H9 (cell line): ENCODE data around the gene ZHX3. TPM values are rescaled to one million over a fixed set of nuclear protein-coding genes. Genes with fewer than 3 reads are reported as not detected.

Experiments used
- DNase-seq: peaks from one replicate; pipeline ENCODE4 v3.0.0-alpha.2; 2017
- H2AFZ ChIP-seq: one replicate; pipeline ENCODE4 v1.6.1; 2013; ENCODE audit warnings: mild to moderate bottlenecking, low read length, control low read depth, moderate library complexity
- H2AK5ac ChIP-seq: 2 replicates; pipeline ENCODE4 v1.6.1; 2013; ENCODE audit warnings: low read length, control low read depth, mixed read lengths; ENCODE audit not compliant: insufficient read length
- H2BK120ac ChIP-seq: one replicate; pipeline ENCODE4 v1.6.1; 2013; ENCODE audit warnings: low read depth, mild to moderate bottlenecking, low read length, control low read depth, inconsistent platforms; ENCODE audit not compliant: poor library complexity, severe bottlenecking
- H2BK12ac ChIP-seq: 2 replicates; pipeline ENCODE4 v1.6.1; 2013; ENCODE audit warnings: low read length, control low read depth, mixed read lengths, low read depth; ENCODE audit not compliant: insufficient read length
- H2BK15ac ChIP-seq: 2 replicates; pipeline ENCODE4 v1.6.1; 2013; ENCODE audit warnings: low read depth, low read length, control low read depth
- H2BK20ac ChIP-seq: one replicate; pipeline ENCODE4 v1.6.1; 2013; ENCODE audit warnings: low read depth, mild to moderate bottlenecking, low read length, control low read depth, inconsistent platforms; ENCODE audit not compliant: poor library complexity, severe bottlenecking
- H2BK5ac ChIP-seq: 2 replicates; pipeline ENCODE4 v1.6.1; 2013; ENCODE audit warnings: low read length, control low read depth, mixed read lengths; ENCODE audit not compliant: insufficient read length
- H3K14ac ChIP-seq: 2 replicates; pipeline ENCODE4 v1.6.1; 2013; ENCODE audit warnings: low read length, control low read depth; ENCODE audit not compliant: insufficient read depth
- H3K18ac ChIP-seq: 2 replicates; pipeline ENCODE4 v1.6.1; 2013; ENCODE audit warnings: low read depth, mild to moderate bottlenecking, mixed read lengths, low read length, control low read depth; ENCODE audit not compliant: insufficient read length
- H3K23ac ChIP-seq: 2 replicates; pipeline ENCODE4 v1.6.1; 2013; ENCODE audit warnings: low read length, control low read depth, mixed read lengths, low read depth; ENCODE audit not compliant: insufficient read length
- H3K23me2 ChIP-seq: 2 replicates; pipeline ENCODE4 v1.6.1; 2013; ENCODE audit warnings: low read depth, mild to moderate bottlenecking, mixed read lengths, low read length, control low read depth; ENCODE audit not compliant: insufficient read length, poor library complexity, severe bottlenecking
- H3K27ac ChIP-seq: 2 replicates; pipeline ENCODE4 v1.5.1; 2013; ENCODE audit warnings: low read length, control low read depth, mixed read lengths, low read depth; ENCODE audit not compliant: insufficient read length
- H3K27me3 ChIP-seq: 2 replicates; pipeline ENCODE4 v1.6.1; 2013; ENCODE audit warnings: low read length, control low read depth, inconsistent platforms; ENCODE audit not compliant: insufficient read depth
- H3K4ac ChIP-seq: 2 replicates; pipeline ENCODE4 v1.6.1; 2013; ENCODE audit warnings: low read depth, mild to moderate bottlenecking, control low read depth, inconsistent platforms, low read length, moderate library complexity
- H3K4me1 ChIP-seq: 2 replicates; pipeline ENCODE4 v1.6.1; 2013; ENCODE audit warnings: low read length, control low read depth, inconsistent platforms; ENCODE audit not compliant: insufficient read depth
- H3K4me2 ChIP-seq: 2 replicates; pipeline ENCODE4 v1.6.1; 2013; ENCODE audit warnings: low read length, control low read depth, mixed read lengths; ENCODE audit not compliant: insufficient read length, insufficient read depth
- H3K56ac ChIP-seq: 2 replicates; pipeline ENCODE4 v1.6.1; 2013; ENCODE audit warnings: low read depth, mild to moderate bottlenecking, mixed read lengths, low read length, control low read depth; ENCODE audit not compliant: insufficient read length
- H3K79me1 ChIP-seq: 2 replicates; pipeline ENCODE4 v1.6.1; 2013; ENCODE audit warnings: low read depth, mild to moderate bottlenecking, moderate library complexity, low read length, control low read depth, inconsistent platforms; ENCODE audit not compliant: insufficient read depth, poor library complexity, severe bottlenecking
- H3K79me2 ChIP-seq: 2 replicates; pipeline ENCODE4 v1.6.1; 2013; ENCODE audit warnings: low read length, control low read depth, inconsistent platforms; ENCODE audit not compliant: insufficient read depth
- H3K9ac ChIP-seq: 2 replicates; pipeline ENCODE4 v1.6.1; 2013; ENCODE audit warnings: low read length, control low read depth, mixed read lengths; ENCODE audit not compliant: insufficient read length; ENCODE audit errors: extremely low read depth
- H3K9me3 ChIP-seq: one replicate; pipeline ENCODE4 v1.6.1; 2013; ENCODE audit warnings: low read depth, low read length, inconsistent platforms; ENCODE audit not compliant: control insufficient read depth
- H3T11ph ChIP-seq: one replicate; pipeline ENCODE4 v1.6.1; 2013; ENCODE audit warnings: mild to moderate bottlenecking, low read length, control low read depth, inconsistent platforms
- H4K20me1 ChIP-seq: one replicate; pipeline ENCODE4 v1.6.1; 2013; ENCODE audit not compliant: control insufficient read depth, insufficient read length, insufficient read depth
- H4K5ac ChIP-seq: 2 replicates; pipeline ENCODE4 v1.6.1; 2013; ENCODE audit warnings: low read depth, mild to moderate bottlenecking, mixed read lengths, low read length, control low read depth; ENCODE audit not compliant: insufficient read length
- H4K8ac ChIP-seq: replicated peaks from 2 replicates; pipeline ENCODE4 v1.6.1; 2013; ENCODE audit warnings: low read length, control low read depth, mixed read lengths, low read depth; ENCODE audit not compliant: insufficient read length
- H4K91ac ChIP-seq: 2 replicates; pipeline ENCODE4 v1.6.1; 2013; ENCODE audit warnings: low read depth, mild to moderate bottlenecking, moderate library complexity, mixed read lengths, low read length, control low read depth; ENCODE audit not compliant: insufficient read length
- H3K27ac Mint-ChIP-seq, 3 experiments: 2 replicates in 2 of 3; 3 replicates in 1 of 3; pipeline ENCODE4 v1.8.0; 2020 to 2021; ENCODE audit warnings: mixed read lengths in 3 of 3, mild to moderate bottlenecking in 1 of 3, moderate library complexity in 1 of 3
- H3K27me3 Mint-ChIP-seq: 2 replicates; pipeline ENCODE4 v1.8.0; 2021; ENCODE audit warnings: low read depth, mild to moderate bottlenecking, moderate library complexity, mixed read lengths
- H3K36me3 Mint-ChIP-seq, 3 experiments: 2 replicates in 2 of 3; 3 replicates in 1 of 3; pipeline ENCODE4 v1.8.0; 2020 to 2021; ENCODE audit warnings: low read depth in 3 of 3, mixed read lengths in 3 of 3; ENCODE audit not compliant: insufficient read depth in 1 of 3
- H3K4me1 Mint-ChIP-seq, 2 experiments: 2 replicates each; pipeline ENCODE4 v1.8.0; 2020; ENCODE audit warnings: mixed read lengths in 2 of 2
- H3K4me3 Mint-ChIP-seq, 2 experiments: 2 replicates in 1 of 2; 3 replicates in 1 of 2; pipeline ENCODE4 v1.8.0; 2020 to 2021; ENCODE audit warnings: mild to moderate bottlenecking in 2 of 2, mixed read lengths in 2 of 2, moderate library complexity in 1 of 2
- H3K9me3 Mint-ChIP-seq, 2 experiments: 2 replicates in 1 of 2; 3 replicates in 1 of 2; pipeline ENCODE4 v1.8.0; 2020; ENCODE audit warnings: mild to moderate bottlenecking in 2 of 2, mixed read lengths in 2 of 2, moderate library complexity in 1 of 2
- WGBS: extraction: QIAGEN DNeasy Blood & Tissue Kit; methylation state at CpG from one replicate; pipeline ENCODE4 v1.1.7; 2013; ENCODE audit warnings: missing lambda C conversion rate, low lambda C conversion rate, mixed read lengths; ENCODE audit not compliant: insufficient read length; ENCODE audit errors: extremely low coverage; 5-methylcytosine and 5-hydroxymethylcytosine counted together
- total RNA-seq: library from RNA; stranded (reverse); gene quantifications from 2 replicates; pipeline ENCODE4 v1.2.1, GENCODE V29; 2021
- TF ChIP-seq, protein P1 (sequence below): fragments of 200-600 bp; sonication (generic); conservative IDR thresholded peaks from 3 replicates; pipeline ENCODE4 v1.8.0; 2021; ENCODE audit warnings: antibody characterized with exemption, mild to moderate bottlenecking

The ZHX3 gene
- total RNA-seq, 1 experiment from 2014 or later, result 4.4 TPM

DNA sequence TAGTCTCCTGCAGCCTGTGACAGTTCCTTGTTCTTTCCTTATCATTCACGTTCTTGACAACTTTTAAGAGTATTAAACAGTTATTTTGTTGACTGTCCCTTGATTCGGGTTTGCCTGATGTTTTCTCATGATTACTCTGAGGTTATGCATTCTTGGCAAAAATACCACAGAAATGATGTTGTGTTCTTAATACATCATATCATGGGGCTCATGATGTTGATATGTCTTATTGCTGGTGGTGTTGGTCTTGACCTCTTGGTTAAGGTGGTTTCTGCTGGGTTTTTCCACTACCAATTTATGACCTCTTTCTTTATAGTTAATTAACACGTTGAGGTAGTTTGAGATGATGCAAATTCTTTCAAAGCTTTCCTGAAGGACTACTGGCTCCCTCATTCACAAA lies 59.1 kb downstream of the ZHX3 start:
- Histone ChIP-seq H2BK5ac (no peak overlapping the region), H2BK120ac (no peak overlapping the region), H3K23ac (no peak overlapping the region), H2BK20ac (no peak overlapping the region), H3K27me3 (no peaks in the 10 kb centered on the region), H2BK12ac (no peak overlapping the region), H3K56ac (no peak overlapping the region), H3K14ac (no peak overlapping the region), H3K18ac (no peak overlapping the region), H2AFZ (no peak overlapping the region), H3K9me3 (no peaks in the 10 kb centered on the region), H3K9ac (no peak overlapping the region), H4K91ac (no peak overlapping the region), H3K4ac (no peak overlapping the region), H4K20me1 (no peaks in the 10 kb centered on the region), H2AK5ac (no peak overlapping the region), H3K79me1 (no peaks in the 10 kb centered on the region), H3K23me2 (peaks cover 2% of the 10 kb centered on the region), H3K4me1 (no peaks in the 10 kb centered on the region), H3K27ac (no peak overlapping the region), H3T11ph (no peak overlapping the region), H4K8ac (no peak overlapping the region), H3K4me2 (no peak overlapping the region), H2BK15ac (no peak overlapping the region), H3K79me2 (no peaks in the 10 kb centered on the region), H4K5ac (no peak overlapping the region)
- TF ChIP-seq, protein P1, sequence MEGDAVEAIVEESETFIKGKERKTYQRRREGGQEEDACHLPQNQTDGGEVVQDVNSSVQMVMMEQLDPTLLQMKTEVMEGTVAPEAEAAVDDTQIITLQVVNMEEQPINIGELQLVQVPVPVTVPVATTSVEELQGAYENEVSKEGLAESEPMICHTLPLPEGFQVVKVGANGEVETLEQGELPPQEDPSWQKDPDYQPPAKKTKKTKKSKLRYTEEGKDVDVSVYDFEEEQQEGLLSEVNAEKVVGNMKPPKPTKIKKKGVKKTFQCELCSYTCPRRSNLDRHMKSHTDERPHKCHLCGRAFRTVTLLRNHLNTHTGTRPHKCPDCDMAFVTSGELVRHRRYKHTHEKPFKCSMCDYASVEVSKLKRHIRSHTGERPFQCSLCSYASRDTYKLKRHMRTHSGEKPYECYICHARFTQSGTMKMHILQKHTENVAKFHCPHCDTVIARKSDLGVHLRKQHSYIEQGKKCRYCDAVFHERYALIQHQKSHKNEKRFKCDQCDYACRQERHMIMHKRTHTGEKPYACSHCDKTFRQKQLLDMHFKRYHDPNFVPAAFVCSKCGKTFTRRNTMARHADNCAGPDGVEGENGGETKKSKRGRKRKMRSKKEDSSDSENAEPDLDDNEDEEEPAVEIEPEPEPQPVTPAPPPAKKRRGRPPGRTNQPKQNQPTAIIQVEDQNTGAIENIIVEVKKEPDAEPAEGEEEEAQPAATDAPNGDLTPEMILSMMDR, result no peak
- Mint-ChIP-seq H3K4me1 (no peaks in the 10 kb centered on the region), H3K4me3 (no peak overlapping the region), H3K36me3 (no peaks in the 10 kb centered on the region), H3K27ac (no peak overlapping the region), H3K27me3 (no peaks in the 10 kb centered on the region; the same call in 1 of the 2 replicates), H3K9me3 (no peaks in the 10 kb centered on the region)
- no CpG with 5 or more reads among the region's 3 CpGs for WGBS
- no peak for DNase-seq
